Measurements from ENCODE around the gene FERD3L.

- TF ChIP-seq CTCF (conservative IDR thresholded peaks at IDR 0.05 in 1 of 2, IDR thresholded peaks at IDR 0.05 in 1 of 2; ENCODE audit: low read depth in 1 of 2, low read length in 2 of 2) (no peak), EZH2 (IDR thresholded peaks at IDR 0.05; ENCODE audit: low read length, missing control alignments) (no peak)
Measured at GRCh38 chr7:19112274-19113001, 32.8 kb downstream of the FERD3L start.

All from fibroblast of lung (primary cell).